Naive thymus-derived CD4-positive, alpha-beta T cell (primary cell): ENCODE data around the gene PAQR7. TPM values are rescaled to one million over a fixed set of nuclear protein-coding genes. Genes with fewer than 3 reads are reported as not detected.

Experiments used
- ATAC-seq: fragments of 150-1000 bp; cut with Tn5 transposase; 2 replicates; pipeline ENCODE4 v1.10.0; 2021; ENCODE audit warnings: mild to moderate bottlenecking, moderate library complexity
- CTCF ChIA-PET: fragments of 350-600 bp; sonication (Branson Sonifier 250); formaldehyde crosslinking; loops from one replicate; lab custom pipeline; 2021; ENCODE audit warnings: antibody characterized with exemption; lab: Charles Lee
- POLR2A ChIA-PET: fragments of 350-600 bp; sonication (Branson Sonifier 250); formaldehyde crosslinking; loops from one replicate; lab custom pipeline; 2021; ENCODE audit warnings: antibody characterized with exemption, inconsistent platforms; lab: Charles Lee
- DNase-seq, 9 donors: peaks; one replicate each; pipeline versions ENCODE4 v3.0.0 to v3.0.0-alpha.2; 2020 to 2022; ENCODE audit warnings: mixed read lengths in 1 of 9
- H3K27ac ChIP-seq: one replicate; pipeline ENCODE4 v1.7.0; 2013; ENCODE audit warnings: mild to moderate bottlenecking, low read depth, low read length, moderate library complexity
- H3K27me3 ChIP-seq, 2 donors: one replicate each; pipeline ENCODE4 v1.7.0; 2013; ENCODE audit warnings: low read length in 2 of 2, mild to moderate bottlenecking in 2 of 2, moderate library complexity in 2 of 2; ENCODE audit not compliant: control insufficient read depth in 2 of 2, insufficient read depth in 2 of 2
- H3K36me3 ChIP-seq, 3 experiments: 1 replicate in 2 of 3; 2 replicates in 1 of 3; pipeline ENCODE4 v1.7.0; 2013; ENCODE audit warnings: low read length in 3 of 3, mild to moderate bottlenecking in 3 of 3, moderate library complexity in 1 of 3; ENCODE audit not compliant: insufficient read depth in 3 of 3, control insufficient read depth in 2 of 3
- H3K4me1 ChIP-seq, 2 donors: one replicate each; pipeline ENCODE4 v1.7.0; 2013; ENCODE audit warnings: low read length in 2 of 2, mild to moderate bottlenecking in 2 of 2, moderate library complexity in 1 of 2; ENCODE audit not compliant: control insufficient read depth in 2 of 2, insufficient read depth in 2 of 2
- H3K4me3 ChIP-seq: 2 replicates; pipeline ENCODE4 v1.7.0; 2013; ENCODE audit warnings: mild to moderate bottlenecking, low read length
- H3K9me3 ChIP-seq, 3 experiments: 1 replicate in 2 of 3; 2 replicates in 1 of 3; pipeline ENCODE4 v1.7.0; 2013; ENCODE audit warnings: low read length in 3 of 3; ENCODE audit not compliant: control insufficient read depth in 2 of 3
- H3K27ac Mint-ChIP-seq, 9 donors: one replicate each; pipeline ENCODE4 v1.8.0; 2020 to 2022; ENCODE audit warnings: mixed read lengths in 9 of 9, mild to moderate bottlenecking in 8 of 9, moderate library complexity in 5 of 9, inconsistent platforms in 2 of 9
- H3K27me3 Mint-ChIP-seq, 5 donors: one replicate each; pipeline ENCODE4 v1.8.0; 2021 to 2022; ENCODE audit warnings: mixed read lengths in 5 of 5, mild to moderate bottlenecking in 1 of 5
- H3K36me3 Mint-ChIP-seq, 5 donors: one replicate each; pipeline ENCODE4 v1.8.0; 2020 to 2022; ENCODE audit warnings: mixed read lengths in 5 of 5, mild to moderate bottlenecking in 3 of 5, inconsistent platforms in 1 of 5
- H3K4me1 Mint-ChIP-seq, 7 donors: one replicate each; pipeline ENCODE4 v1.8.0; 2020 to 2022; ENCODE audit warnings: mixed read lengths in 7 of 7, mild to moderate bottlenecking in 3 of 7, inconsistent platforms in 1 of 7
- H3K4me3 Mint-ChIP-seq, 10 donors: one replicate each; pipeline ENCODE4 v1.8.0; 2020 to 2022; ENCODE audit warnings: mild to moderate bottlenecking in 10 of 10, mixed read lengths in 10 of 10, moderate library complexity in 6 of 10, inconsistent platforms in 2 of 10
- H3K9me3 Mint-ChIP-seq, 11 donors: one replicate each; pipeline ENCODE4 v1.8.0; 2020 to 2022; ENCODE audit warnings: mixed read lengths in 11 of 11, mild to moderate bottlenecking in 4 of 11, inconsistent platforms in 1 of 11, moderate library complexity in 1 of 11
- intact Hi-C, 2 donors: fragments of 100-400 bp; cut with micrococcal nuclease; formaldehyde crosslinking; loops; one replicate each; pipeline ENCODE4 v1.15.1; 2023
- polyA plus RNA-seq, 2 donors: library from polyadenylated mRNA; unstranded; fragments of 300-500 nt; fragmentation: Illumina TruSeq; gene quantifications; one replicate each; pipeline ENCODE4 v1.2.3, GENCODE V29; 2021
- total RNA-seq, 6 experiments: library from RNA in 5 of 6; stranded (reverse) in 5 of 6; gene quantifications; 1 replicate in 5 of 6; 2 replicates in 1 of 6; pipeline ENCODE4 v1.2.3 and lab custom pipeline; 2021 to 2026

PAQR7 gene
- total and polyA plus RNA-seq, 7 experiments from 2014 or later = 0.21 to 6.0 (median 4.0) TPM

GRCh38 chr1:25862785-25863485 is 12.6 kb downstream of the PAQR7 start:
- Histone ChIP-seq H3K9me3 (no peaks in the 10 kb centered on the region), H3K36me3 (no peaks in the 10 kb centered on the region), H3K27me3 (no peaks in the 10 kb centered on the region), H3K4me3 (no peak overlapping the region), H3K4me1 (peaks cover 9 to 10% of the 10 kb centered on the region in 2 donors), H3K27ac (no peak overlapping the region)
- no peak overlapping the region for H3K4me3 Mint-ChIP-seq
- intact Hi-C loops = no loop called here
- ChIA-PET CTCF (interaction anchor here (1.1 kb wide), 1 partner anchor 135 kb away, joined by 4 read pairs; the partner anchor contains the start of gene PAFAH2), POLR2A (interaction anchor here (0.9 to 1.3 kb wide), 2 partner anchors 12 to 17 kb away, joined by 3 read pairs; no protein-coding TSS in a partner anchor)
- H3K27me3 Mint-ChIP-seq = no peaks in the 10 kb centered on the region
- no peak for DNase-seq
- H3K4me1 Mint-ChIP-seq = peaks cover 0 to 26% (median 24%) of the 10 kb centered on the region in 7 donors
- no peaks in the 10 kb centered on the region for H3K9me3 Mint-ChIP-seq
- H3K27ac Mint-ChIP-seq = peak overlapping the region in 1 of 9 donors; percentile 67
- no peak for ATAC-seq
- H3K36me3 Mint-ChIP-seq = peaks cover 0 to 9% (median 0%) of the 10 kb centered on the region in 5 donors

DNA sequence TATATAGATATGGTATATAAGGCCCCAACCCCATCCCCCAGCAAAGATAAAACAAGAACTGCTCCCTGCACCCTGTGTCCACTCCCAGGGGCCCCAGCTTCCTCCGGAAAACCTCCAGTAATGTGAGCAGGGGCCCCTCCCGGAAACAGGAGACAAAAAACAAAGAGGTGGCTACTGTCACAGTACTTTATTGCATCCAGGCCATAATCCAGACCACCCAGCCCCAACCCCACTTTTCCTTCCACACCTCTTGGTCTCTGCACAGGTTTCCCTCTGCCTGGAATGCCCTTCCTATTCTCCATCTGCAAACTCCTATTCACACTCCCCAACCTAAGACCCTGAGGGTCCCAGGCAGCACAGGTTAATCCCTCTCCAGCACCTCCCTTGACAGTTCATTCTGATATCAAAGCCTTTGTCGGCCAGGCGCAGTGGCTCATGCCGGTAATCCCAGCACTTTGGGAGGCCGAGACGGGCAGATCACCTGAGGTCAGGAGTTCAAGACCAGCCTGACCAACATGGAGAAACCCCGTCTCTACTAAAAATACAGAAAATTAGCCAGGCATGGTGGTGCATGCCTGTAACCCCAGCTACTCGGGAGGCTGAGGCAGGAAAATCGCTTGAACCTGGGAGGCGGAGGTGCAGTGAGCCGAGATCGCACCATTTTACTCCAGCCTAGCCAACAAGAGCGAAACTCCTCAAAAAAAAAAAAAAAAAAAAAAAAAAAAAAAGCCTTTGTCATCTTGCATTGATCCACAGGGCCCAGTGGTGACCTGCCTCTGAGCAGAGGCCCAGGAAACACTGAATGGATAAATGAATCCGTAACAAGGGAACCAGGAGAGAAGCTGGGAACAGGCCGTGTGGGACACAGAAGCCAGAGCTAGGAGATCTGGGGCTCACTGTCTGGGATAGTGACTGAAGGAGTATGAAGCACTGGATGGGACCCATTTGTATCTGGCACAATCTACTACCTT is 13.9 kb downstream of the PAQR7 start:
- DNase-seq (no peak), ATAC-seq (no peak)
- POLR2A ChIA-PET = interaction anchor here (0.6 to 2.5 kb wide), 5 partner anchors 13 to 315 kb away, joined by 3 to 7 read pairs (median 3); no protein-coding TSS in a partner anchor
- intact Hi-C loops = no loop called here
- Histone ChIP-seq H3K4me3 (no peak overlapping the region), H3K4me1 (peaks cover 9 to 10% of the 10 kb centered on the region in 2 donors), H3K36me3 (no peaks in the 10 kb centered on the region), H3K27me3 (no peaks in the 10 kb centered on the region), H3K9me3 (no peaks in the 10 kb centered on the region), H3K27ac (no peak overlapping the region)
- H3K27me3 Mint-ChIP-seq = no peaks in the 10 kb centered on the region
- CTCF ChIA-PET = interaction anchor here (1.1 kb wide), 1 partner anchor 136 kb away, joined by 4 read pairs; the partner anchor contains the start of gene PAFAH2
- peaks cover 0 to 26% (median 24%) of the 10 kb centered on the region in 7 donors for H3K4me1 Mint-ChIP-seq
- no peaks in the 10 kb centered on the region for H3K9me3 Mint-ChIP-seq
- peaks cover 0 to 9% (median 0%) of the 10 kb centered on the region in 5 donors for H3K36me3 Mint-ChIP-seq
- H3K4me3 Mint-ChIP-seq = peak overlapping the region in 6 of 10 donors; percentile 20 to 48 (median 36)
- peak overlapping the region in 4 of 9 donors; percentile 10 to 51 (median 35) for H3K27ac Mint-ChIP-seq

- peaks cover 0 to 9% (median 0%) of the 10 kb centered on the region in 5 donors for H3K36me3 Mint-ChIP-seq
- H3K4me3 Mint-ChIP-seq = peak within 1 kb of the TSS; percentile 87 to 99 (median 94)
- no peaks in the 10 kb centered on the region for H3K27me3 Mint-ChIP-seq
- intact Hi-C loops = loop anchor here (1.0 kb wide), 5 partner anchors 16 to 139 kb away; partner anchors contain the start of genes PAFAH2 (in 2 of the 2), PAQR7 (in 2 of the 2) and STMN1 (in 1 of the 2)
- CTCF ChIA-PET = no interaction called here
- Histone ChIP-seq H3K27me3 (no peaks in the 10 kb centered on the region), H3K36me3 (no peaks in the 10 kb centered on the region), H3K4me1 (peaks cover 9 to 10% of the 10 kb centered on the region in 2 donors), H3K9me3 (no peaks in the 10 kb centered on the region), H3K27ac (peak within 1 kb of the TSS; percentile 77), H3K4me3 (peak within 1 kb of the TSS; percentile 78)
- peak within 1 kb of the TSS; percentile 83 to 97 (median 95) for H3K27ac Mint-ChIP-seq
- H3K4me1 Mint-ChIP-seq = peaks cover 0 to 32% (median 24%) of the 10 kb centered on the region in 7 donors
- DNase-seq (peak; percentile 84 to 95 (median 90)), ATAC-seq (peak; percentile 100)
- POLR2A ChIA-PET = interaction anchor here (0.7 to 2.5 kb wide), 9 partner anchors 11 to 611 kb away, joined by 3 to 10 read pairs (median 5); partner anchors contain the start of genes MTFR1L, PAFAH2 and PAQR7
- no peaks in the 10 kb centered on the region for H3K9me3 Mint-ChIP-seq
These were observed 16.4 kb downstream of the PAQR7 start, which contains the start of gene AUNIP for GRCh38 chr1:25858906-25859789. Gene AUNIP (minus strand): TSS chr1:25859457. CDS start chr1:25859357, 100 bp downstream.

- ChIA-PET POLR2A (interaction anchor here (2.2 kb wide), 1 partner anchor 139 kb away, joined by 10 read pairs; the partner anchor contains the start of gene PAFAH2), CTCF (no interaction called here)
- no peaks in the 10 kb centered on the region for H3K9me3 Mint-ChIP-seq
- H3K4me1 ChIP-seq = peaks cover 9 to 10% of the 10 kb centered on the region in 2 donors
- no peaks in the 10 kb centered on the region for H3K27me3 ChIP-seq
- H3K27ac Mint-ChIP-seq = peak overlapping the region in 6 of 9 donors; percentile 58 to 95 (median 80)
- no peak for ATAC-seq
- peak overlapping the region; percentile 78 for H3K4me3 ChIP-seq
- H3K4me3 Mint-ChIP-seq = peak overlapping the region; percentile 80 to 99 (median 94)
- no peak for DNase-seq
- peaks cover 0 to 32% (median 24%) of the 10 kb centered on the region in 7 donors for H3K4me1 Mint-ChIP-seq
- H3K27me3 Mint-ChIP-seq = no peaks in the 10 kb centered on the region
- no peak overlapping the region for H3K27ac ChIP-seq
- intact Hi-C loops = no loop called here
- no peaks in the 10 kb centered on the region for H3K36me3 ChIP-seq
- peaks cover 0 to 9% (median 0%) of the 10 kb centered on the region in 5 donors for H3K36me3 Mint-ChIP-seq
- no peaks in the 10 kb centered on the region for H3K9me3 ChIP-seq
These were observed 17.0 kb downstream of the PAQR7 start for GRCh38 chr1:25858494-25858893.

- ChIA-PET CTCF (no interaction called here), POLR2A (no interaction called here)
- Mint-ChIP-seq H3K27me3 (no peaks in the 10 kb centered on the region), H3K27ac (no peak overlapping the region), H3K4me1 (peaks cover 0 to 32% (median 24%) of the 10 kb centered on the region in 7 donors), H3K9me3 (no peaks in the 10 kb centered on the region), H3K36me3 (no peaks in the 10 kb centered on the region), H3K4me3 (no peak overlapping the region)
- ATAC-seq = no peak
- Histone ChIP-seq H3K36me3 (no peaks in the 10 kb centered on the region), H3K9me3 (no peaks in the 10 kb centered on the region), H3K27me3 (no peaks in the 10 kb centered on the region), H3K4me3 (no peak overlapping the region), H3K27ac (no peak overlapping the region), H3K4me1 (peaks cover 9 to 10% of the 10 kb centered on the region in 2 donors)
- intact Hi-C loops = no loop called here
- DNase-seq = no peak
These were observed 18.7 kb downstream of the PAQR7 start for GRCh38 chr1:25856856-25857255.
